ENCODE results near the gene H2AZ2. TPM values are rescaled to one million over a fixed set of nuclear protein-coding genes. Genes with fewer than 3 reads are reported as not detected.

The H2AZ2 gene
- total and polyA plus RNA-seq, 2 donors from 2014 or later, result 121 to 140 TPM

GRCh38 chr7:44798649-44799305 is 49.1 kb downstream of the H2AZ2 start:
- Histone ChIP-seq H3K27me3 (ENCODE audit: control insufficient read depth, insufficient read depth, low read length) (no peaks in the 10 kb centered on the region), H3K4me1 (ENCODE audit: control insufficient read depth in 2 of 3, insufficient read depth in 2 of 3, low read depth in 1 of 3, low read length in 3 of 3) (peaks cover 0 to 11% (median 6%) of the 10 kb centered on the region in 3 donors), H3K36me3 (ENCODE audit: control insufficient read depth in 2 of 3, insufficient read depth in 3 of 3, low read length in 3 of 3) (peaks cover 18 to 36% (median 18%) of the 10 kb centered on the region in 3 donors), H3K27ac (ENCODE audit: low read depth in 2 of 2, low read length in 2 of 2) (no peak overlapping the region), H3K9ac (ENCODE audit: low read length in 3 of 3) (peak overlapping the region; percentile 1 to 70 (median 17)), H3K4me3 (ENCODE audit: low read length in 3 of 3) (peak overlapping the region in 2 of 3 donors; percentile 53 to 71), H3K9me3 (ENCODE audit: control insufficient read depth in 2 of 3, insufficient read depth in 1 of 3, low read length in 3 of 3) (no peaks in the 10 kb centered on the region)
- no peak for FAIRE-seq
- intact Hi-C loops (cut with DNase I), result no loop called here
- no peak for DNase-seq
- TF ChIP-seq, protein P1, sequence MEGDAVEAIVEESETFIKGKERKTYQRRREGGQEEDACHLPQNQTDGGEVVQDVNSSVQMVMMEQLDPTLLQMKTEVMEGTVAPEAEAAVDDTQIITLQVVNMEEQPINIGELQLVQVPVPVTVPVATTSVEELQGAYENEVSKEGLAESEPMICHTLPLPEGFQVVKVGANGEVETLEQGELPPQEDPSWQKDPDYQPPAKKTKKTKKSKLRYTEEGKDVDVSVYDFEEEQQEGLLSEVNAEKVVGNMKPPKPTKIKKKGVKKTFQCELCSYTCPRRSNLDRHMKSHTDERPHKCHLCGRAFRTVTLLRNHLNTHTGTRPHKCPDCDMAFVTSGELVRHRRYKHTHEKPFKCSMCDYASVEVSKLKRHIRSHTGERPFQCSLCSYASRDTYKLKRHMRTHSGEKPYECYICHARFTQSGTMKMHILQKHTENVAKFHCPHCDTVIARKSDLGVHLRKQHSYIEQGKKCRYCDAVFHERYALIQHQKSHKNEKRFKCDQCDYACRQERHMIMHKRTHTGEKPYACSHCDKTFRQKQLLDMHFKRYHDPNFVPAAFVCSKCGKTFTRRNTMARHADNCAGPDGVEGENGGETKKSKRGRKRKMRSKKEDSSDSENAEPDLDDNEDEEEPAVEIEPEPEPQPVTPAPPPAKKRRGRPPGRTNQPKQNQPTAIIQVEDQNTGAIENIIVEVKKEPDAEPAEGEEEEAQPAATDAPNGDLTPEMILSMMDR (IDR thresholded peaks at IDR 0.05; ENCODE audit: borderline replicate concordance, extremely low read depth, insufficient read depth), result no peak

DNA sequence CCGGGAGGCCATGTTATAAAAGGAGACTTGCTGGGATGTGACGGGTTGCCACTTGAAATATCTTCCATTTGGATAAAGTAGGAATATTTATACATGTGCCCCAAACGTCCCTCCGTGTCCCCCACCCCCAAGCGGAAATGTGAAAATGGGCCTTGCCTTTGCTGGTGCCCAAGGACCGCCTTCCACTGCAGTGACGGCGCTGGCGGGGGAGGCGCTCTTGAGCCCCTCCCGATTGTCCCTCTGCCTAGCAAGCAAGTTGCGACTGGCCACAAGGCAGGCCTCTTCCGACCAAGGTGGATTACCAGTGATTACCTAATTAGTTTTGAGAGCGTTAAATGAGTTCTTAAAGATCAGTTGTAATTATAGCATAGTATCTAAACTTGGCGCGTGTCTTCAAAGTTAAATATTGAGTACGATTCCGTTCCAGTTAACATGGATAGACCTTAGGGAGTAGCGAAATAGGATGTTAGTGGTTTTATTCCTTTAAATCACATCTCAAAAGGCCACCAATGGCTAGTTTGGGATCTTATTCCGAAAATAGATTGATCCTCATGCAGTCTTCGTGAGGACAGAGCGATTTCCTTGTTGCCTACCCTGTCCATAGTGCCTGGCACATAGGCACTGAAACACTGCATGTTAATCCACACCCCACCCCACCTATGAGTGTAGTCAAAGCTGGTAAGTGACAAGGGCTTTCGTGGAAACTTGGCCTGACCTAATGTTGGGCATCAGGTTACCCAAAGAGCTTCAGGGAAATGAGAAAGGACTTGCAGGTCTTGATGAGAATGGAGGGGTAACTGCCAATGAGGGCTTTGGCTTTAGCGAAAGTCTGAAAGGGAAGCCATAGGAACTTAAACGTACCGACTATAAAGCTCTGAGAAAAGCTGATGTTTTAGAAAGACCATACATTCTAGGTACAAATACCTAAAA is 50.3 kb downstream of the H2AZ2 start:
- FAIRE-seq, result no peak
- intact Hi-C loops (cut with DNase I), result no loop called here
- H3K4me1 ChIP-seq (ENCODE audit: control insufficient read depth in 2 of 3, insufficient read depth in 2 of 3, low read depth in 1 of 3, low read length in 3 of 3), result peaks cover 0 to 11% (median 6%) of the 10 kb centered on the region in 3 donors

GRCh38 chr7:44796504-44797328 is 51.2 kb downstream of the H2AZ2 start, which contains the start of gene PPIA:
PPIA (plus strand) TSS chr7:44796681; CDS start chr7:44796725, 44 bp downstream.
- peaks cover 0 to 11% (median 6%) of the 10 kb centered on the region in 3 donors for H3K4me1 ChIP-seq (ENCODE audit: control insufficient read depth in 2 of 3, insufficient read depth in 2 of 3, low read depth in 1 of 3, low read length in 3 of 3)
- DNase-seq (peak; percentile 98 to 100 (median 99)), FAIRE-seq (no peak)
- intact Hi-C loops (cut with DNase I), result no loop called here
- peak within 1 kb of the TSS; percentile 97 to 100 for H3K27ac ChIP-seq (ENCODE audit: low read depth in 2 of 2, low read length in 2 of 2)
- H3K9ac ChIP-seq (ENCODE audit: low read length in 3 of 3), result peak within 1 kb of the TSS; percentile 82 to 93 (median 88)
- H3K9me3 ChIP-seq (ENCODE audit: control insufficient read depth in 2 of 3, insufficient read depth in 1 of 3, low read length in 3 of 3), result no peaks in the 10 kb centered on the region
- peak within 1 kb of the TSS; percentile 71 to 88 (median 88) for H3K4me3 ChIP-seq (ENCODE audit: low read length in 3 of 3)
- TF ChIP-seq, protein P1 (IDR thresholded peaks at IDR 0.05; ENCODE audit: borderline replicate concordance, extremely low read depth, insufficient read depth), result no peak
- H3K36me3 ChIP-seq (ENCODE audit: control insufficient read depth in 2 of 3, insufficient read depth in 3 of 3, low read length in 3 of 3), result peaks cover 5 to 20% (median 11%) of the 10 kb centered on the region in 3 donors
- H3K27me3 ChIP-seq (ENCODE audit: control insufficient read depth, insufficient read depth, low read length), result no peaks in the 10 kb centered on the region

More for the DNA sequence above, 50.3 kb downstream of the H2AZ2 start:
- Histone ChIP-seq H3K9ac (ENCODE audit: low read length in 3 of 3) (peak overlapping the region; percentile 82 to 93 (median 88)), H3K27ac (ENCODE audit: low read depth in 2 of 2, low read length in 2 of 2) (peak overlapping the region; percentile 97 to 100), H3K27me3 (ENCODE audit: control insufficient read depth, insufficient read depth, low read length) (no peaks in the 10 kb centered on the region), H3K4me3 (ENCODE audit: low read length in 3 of 3) (peak overlapping the region; percentile 71 to 88 (median 88)), H3K36me3 (ENCODE audit: control insufficient read depth in 2 of 3, insufficient read depth in 3 of 3, low read length in 3 of 3) (peaks cover 12 to 29% (median 13%) of the 10 kb centered on the region in 3 donors), H3K9me3 (ENCODE audit: control insufficient read depth in 2 of 3, insufficient read depth in 1 of 3, low read length in 3 of 3) (no peaks in the 10 kb centered on the region)
- peak; percentile 91 to 97 (median 93) for DNase-seq
- TF ChIP-seq, protein P1 (IDR thresholded peaks at IDR 0.05; ENCODE audit: borderline replicate concordance, extremely low read depth, insufficient read depth), result peak; percentile 53

Data from kidney (tissue), 14 donors.